HL-60 (cell line): ENCODE measurements around the gene SCAI.
"Not testable (repeated sequence)": the region's sequence is repeated elsewhere in the genome, so short reads cannot be mapped to it uniquely, and the experiment has no call there.

ENCODE experiments used
- DNase-seq, 2 experiments: peaks; one replicate each; pipeline ENCODE4 v3.0.0-alpha.2; 2010 to 2020; ENCODE audit warnings: low read depth in 1 of 2, low spot score in 1 of 2
- H3K27ac ChIP-seq: fragments of 250-450 bp; sonication (Bioruptor Pico); replicated peaks from 2 replicates; pipeline ENCODE4 v1.5.1; 2020; ENCODE audit warnings: mild to moderate bottlenecking, moderate library complexity
- H3K27me3 ChIP-seq: fragments of 250-450 bp; sonication (Bioruptor Pico); 2 replicates; pipeline ENCODE4 v1.5.1; 2021; ENCODE audit warnings: mild to moderate bottlenecking, moderate library complexity; ENCODE audit not compliant: insufficient read depth, poor library complexity, severe bottlenecking
- H3K4me3 ChIP-seq: replicated peaks from 2 replicates; pipeline ENCODE4 v1.5.1; 2011; ENCODE audit warnings: mild to moderate bottlenecking, control low read depth, low read length; ENCODE audit not compliant: insufficient read depth
- CTCF ChIP-seq: IDR thresholded peaks from one replicate; pipeline ENCODE4 v1.5.1; 2011; ENCODE audit warnings: low read length, control low read depth, inconsistent platforms; ENCODE audit not compliant: insufficient read depth
- GABPA ChIP-seq: IDR thresholded peaks from 2 replicates; pipeline ENCODE4 v1.6.1; 2012; ENCODE audit warnings: low read depth
- POLR2AphosphoS5 ChIP-seq: IDR thresholded peaks from 2 replicates; pipeline ENCODE4 v1.6.1; 2012; ENCODE audit warnings: low read depth
- SPI1 ChIP-seq: IDR thresholded peaks from 2 replicates; pipeline ENCODE4 v1.6.1; 2012; ENCODE audit warnings: low read depth, mild to moderate bottlenecking, borderline replicate concordance
- TF ChIP-seq, protein P1 (sequence below): IDR thresholded peaks from 2 replicates; pipeline ENCODE4 v1.6.1; 2012; ENCODE audit warnings: low read depth; ENCODE audit not compliant: insufficient replicate concordance

Gene SCAI

DNA sequence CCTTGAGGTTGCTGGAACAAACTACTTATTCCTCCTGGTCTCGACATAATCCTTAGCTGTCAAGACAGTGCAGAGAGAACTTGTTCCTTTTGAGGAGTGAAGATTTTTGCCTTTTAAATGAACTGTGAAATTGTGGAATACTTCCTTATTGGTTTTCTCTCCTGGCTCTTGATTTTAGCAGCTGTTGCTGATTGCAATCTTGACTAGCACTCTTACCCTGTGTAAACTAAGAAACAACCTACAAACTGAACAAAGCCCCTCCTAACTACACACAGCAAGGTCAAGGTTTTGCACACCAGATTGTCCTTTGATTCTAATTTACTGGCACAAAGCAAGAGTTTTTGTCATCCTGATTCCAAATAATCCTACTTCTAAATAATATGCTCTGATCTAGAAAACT lies 118.4 kb downstream of the SCAI start:
- Histone ChIP-seq H3K4me3 (no peak overlapping the region), H3K27ac (no peak overlapping the region)
- DNase-seq: no peak

DNA sequence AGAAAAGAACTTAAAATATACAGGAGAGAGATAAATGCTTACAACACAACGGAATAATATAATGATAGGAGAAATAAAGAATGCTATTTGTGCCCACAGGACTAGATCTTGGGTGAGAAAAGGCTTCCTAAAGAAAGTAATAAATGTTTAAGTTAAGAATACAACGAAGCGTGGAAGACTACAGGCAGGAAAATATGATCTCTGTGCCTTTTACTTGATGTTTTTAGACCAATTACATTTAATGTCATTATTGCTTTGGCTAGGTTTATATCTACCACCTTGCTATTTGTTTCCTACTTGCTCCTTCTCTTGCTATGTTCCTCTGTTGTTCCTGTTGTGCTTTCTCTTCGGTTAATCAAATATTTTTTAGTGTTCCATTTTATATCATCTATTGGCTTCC lies 122.3 kb downstream of the SCAI start:
- Histone ChIP-seq H3K27me3 (no peaks in the 10 kb centered on the region), H3K27ac (no peak overlapping the region), H3K4me3 (no peak overlapping the region)
- TF ChIP-seq POLR2AphosphoS5 (no peak), SPI1 (no peak), CTCF (no peak)
- DNase-seq: no peak

More for the DNA sequence above, 118.4 kb downstream of the SCAI start:
- no peaks in the 10 kb centered on the region for H3K27me3 ChIP-seq
- no peak for TF ChIP-seq POLR2AphosphoS5
- no peak for TF ChIP-seq GABPA
- TF ChIP-seq, protein P1, sequence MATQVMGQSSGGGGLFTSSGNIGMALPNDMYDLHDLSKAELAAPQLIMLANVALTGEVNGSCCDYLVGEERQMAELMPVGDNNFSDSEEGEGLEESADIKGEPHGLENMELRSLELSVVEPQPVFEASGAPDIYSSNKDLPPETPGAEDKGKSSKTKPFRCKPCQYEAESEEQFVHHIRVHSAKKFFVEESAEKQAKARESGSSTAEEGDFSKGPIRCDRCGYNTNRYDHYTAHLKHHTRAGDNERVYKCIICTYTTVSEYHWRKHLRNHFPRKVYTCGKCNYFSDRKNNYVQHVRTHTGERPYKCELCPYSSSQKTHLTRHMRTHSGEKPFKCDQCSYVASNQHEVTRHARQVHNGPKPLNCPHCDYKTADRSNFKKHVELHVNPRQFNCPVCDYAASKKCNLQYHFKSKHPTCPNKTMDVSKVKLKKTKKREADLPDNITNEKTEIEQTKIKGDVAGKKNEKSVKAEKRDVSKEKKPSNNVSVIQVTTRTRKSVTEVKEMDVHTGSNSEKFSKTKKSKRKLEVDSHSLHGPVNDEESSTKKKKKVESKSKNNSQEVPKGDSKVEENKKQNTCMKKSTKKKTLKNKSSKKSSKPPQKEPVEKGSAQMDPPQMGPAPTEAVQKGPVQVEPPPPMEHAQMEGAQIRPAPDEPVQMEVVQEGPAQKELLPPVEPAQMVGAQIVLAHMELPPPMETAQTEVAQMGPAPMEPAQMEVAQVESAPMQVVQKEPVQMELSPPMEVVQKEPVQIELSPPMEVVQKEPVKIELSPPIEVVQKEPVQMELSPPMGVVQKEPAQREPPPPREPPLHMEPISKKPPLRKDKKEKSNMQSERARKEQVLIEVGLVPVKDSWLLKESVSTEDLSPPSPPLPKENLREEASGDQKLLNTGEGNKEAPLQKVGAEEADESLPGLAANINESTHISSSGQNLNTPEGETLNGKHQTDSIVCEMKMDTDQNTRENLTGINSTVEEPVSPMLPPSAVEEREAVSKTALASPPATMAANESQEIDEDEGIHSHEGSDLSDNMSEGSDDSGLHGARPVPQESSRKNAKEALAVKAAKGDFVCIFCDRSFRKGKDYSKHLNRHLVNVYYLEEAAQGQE: no peak
- TF ChIP-seq CTCF: no peak
- TF ChIP-seq SPI1: no peak

DNA sequence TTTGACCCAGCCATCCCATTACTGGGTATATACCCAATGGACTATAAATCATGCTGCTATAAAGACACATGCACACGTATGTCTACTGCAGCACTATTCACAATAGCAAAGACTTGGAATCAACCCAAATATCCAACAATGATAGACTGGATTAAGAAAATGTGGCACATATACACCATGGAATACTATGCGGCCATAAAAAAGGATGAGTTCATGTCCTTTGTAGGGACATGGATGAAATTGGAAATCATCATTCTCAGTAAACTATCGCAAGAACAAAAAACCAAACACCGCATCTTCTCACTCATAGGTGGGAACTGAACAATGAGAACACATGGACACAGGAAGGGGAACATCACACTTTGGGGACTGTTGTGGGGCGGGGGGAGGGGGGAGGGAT lies 127.7 kb downstream of the SCAI start:
- not testable (repeated sequence) for H3K27me3 ChIP-seq, H3K4me3 ChIP-seq, H3K27ac ChIP-seq, DNase-seq

DNA sequence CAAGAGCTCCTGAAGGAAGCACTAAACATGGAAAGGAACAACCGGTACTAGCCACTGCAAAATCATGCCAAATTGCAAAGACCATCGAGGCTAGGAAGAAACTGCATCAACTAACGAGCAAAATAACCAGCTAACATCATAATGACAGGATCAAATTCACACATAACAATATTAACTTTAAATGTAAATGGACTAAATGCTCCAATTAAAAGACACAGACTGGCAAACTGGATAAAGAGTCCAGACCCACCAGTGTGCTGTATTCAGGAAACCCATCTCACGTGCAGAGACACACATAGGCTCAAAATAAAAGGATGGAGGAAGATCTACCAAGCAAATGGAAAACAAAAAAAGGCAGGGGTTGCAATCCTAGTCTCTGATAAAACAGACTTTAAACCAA lies 131.3 kb downstream of the SCAI start:
- H3K4me3 ChIP-seq, H3K27me3 ChIP-seq, H3K27ac ChIP-seq, DNase-seq: not testable (repeated sequence)

GRCh38 chr9:125008599-125008998 lies 134.7 kb downstream of the SCAI start:
- TF ChIP-seq, protein P1: no peak
- TF ChIP-seq GABPA (no peak), CTCF (no peak), POLR2AphosphoS5 (no peak), SPI1 (no peak)
- DNase-seq: no peak

More at GRCh38 chr9:125008599-125008998, 134.7 kb downstream of the SCAI start:
- Histone ChIP-seq H3K27ac (no peak overlapping the region), H3K27me3 (no peaks in the 10 kb centered on the region), H3K4me3 (no peak overlapping the region)
